ENCODE data around the gene CAPNS2. TPM values are rescaled to one million over a fixed set of nuclear protein-coding genes. Genes with fewer than 3 reads are reported as not detected.

The CAPNS2 gene
- total RNA-seq, 1 donor from 2014 or later = 0.35 TPM

- Mint-ChIP-seq H3K4me1 (ENCODE audit: low read depth) (no peaks in the 10 kb centered on the region), H3K27ac (ENCODE audit: unreplicated experiment) (no peak overlapping the region), H3K36me3 (ENCODE audit: low read depth) (peaks cover 8% of the 10 kb centered on the region), H3K9me3 (ENCODE audit: low read depth) (no peaks in the 10 kb centered on the region), H3K27me3 (ENCODE audit: low read depth) (no peaks in the 10 kb centered on the region), H3K4me3 (ENCODE audit: unreplicated experiment) (no peak overlapping the region)
- TF ChIP-seq CTCF (IDR thresholded peaks at IDR 0.05) = no peak
- DNase-seq (ENCODE audit: low spot score) = no peak
These were observed 9.9 kb downstream of the CAPNS2 start for GRCh38 chr16:55576384-55576783.

- no peaks in the 10 kb centered on the region for H3K9me3 Mint-ChIP-seq (ENCODE audit: low read depth)
- H3K4me3 Mint-ChIP-seq (ENCODE audit: unreplicated experiment) = no peak overlapping the region
- H3K4me1 Mint-ChIP-seq (ENCODE audit: low read depth) = no peaks in the 10 kb centered on the region
- H3K27ac Mint-ChIP-seq (ENCODE audit: unreplicated experiment) = no peak overlapping the region
- no peaks in the 10 kb centered on the region for H3K27me3 Mint-ChIP-seq (ENCODE audit: low read depth)
- H3K36me3 Mint-ChIP-seq (ENCODE audit: low read depth) = peaks cover 10% of the 10 kb centered on the region
- DNase-seq (ENCODE audit: low spot score) = no peak
- no peak for TF ChIP-seq CTCF (IDR thresholded peaks at IDR 0.05)
These were observed 11.4 kb downstream of the CAPNS2 start for GRCh38 chr16:55577887-55578286.

DNA sequence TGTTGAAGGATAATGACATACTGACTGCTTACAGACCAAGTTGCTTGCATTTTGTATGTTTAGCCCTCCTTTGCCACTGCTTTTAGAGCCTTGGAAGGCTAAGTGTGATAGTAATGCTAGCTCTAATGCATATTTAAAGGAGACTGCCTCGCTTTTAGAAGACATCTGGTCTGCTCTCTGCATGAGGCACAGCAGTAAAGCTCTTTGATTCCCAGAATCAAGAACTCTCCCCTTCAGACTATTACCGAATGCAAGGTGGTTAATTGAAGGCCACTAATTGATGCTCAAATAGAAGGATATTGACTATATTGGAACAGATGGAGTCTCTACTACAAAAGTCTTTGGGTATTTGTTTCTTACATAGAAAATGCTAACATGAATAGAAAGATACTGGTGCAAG, 19.1 kb downstream of the CAPNS2 start:
- Mint-ChIP-seq H3K27me3 (ENCODE audit: low read depth) (no peaks in the 10 kb centered on the region), H3K27ac (ENCODE audit: unreplicated experiment) (no peak overlapping the region), H3K4me3 (ENCODE audit: unreplicated experiment) (no peak overlapping the region), H3K36me3 (ENCODE audit: low read depth) (peaks cover 4% of the 10 kb centered on the region), H3K4me1 (ENCODE audit: low read depth) (no peaks in the 10 kb centered on the region), H3K9me3 (ENCODE audit: low read depth) (no peaks in the 10 kb centered on the region)
- TF ChIP-seq CTCF (IDR thresholded peaks at IDR 0.05) = no peak
- DNase-seq (ENCODE audit: low spot score) = no peak

GRCh38 chr16:55588799-55589198, 22.3 kb downstream of the CAPNS2 start:
- no peak overlapping the region for H3K4me3 Mint-ChIP-seq (ENCODE audit: unreplicated experiment)
- no peak overlapping the region for H3K27ac Mint-ChIP-seq (ENCODE audit: unreplicated experiment)
- H3K9me3 Mint-ChIP-seq (ENCODE audit: low read depth) = no peaks in the 10 kb centered on the region
- H3K4me1 Mint-ChIP-seq (ENCODE audit: low read depth) = no peaks in the 10 kb centered on the region
- no peak for TF ChIP-seq CTCF (IDR thresholded peaks at IDR 0.05)
- no peaks in the 10 kb centered on the region for H3K36me3 Mint-ChIP-seq (ENCODE audit: low read depth)
- H3K27me3 Mint-ChIP-seq (ENCODE audit: low read depth) = peaks cover 13% of the 10 kb centered on the region
- no peak for DNase-seq (ENCODE audit: low spot score)

GRCh38 chr16:55592306-55592705, 25.8 kb downstream of the CAPNS2 start:
- no peak for DNase-seq (ENCODE audit: low spot score)
- Mint-ChIP-seq H3K27ac (ENCODE audit: unreplicated experiment) (no peak overlapping the region), H3K4me3 (ENCODE audit: unreplicated experiment) (no peak overlapping the region), H3K36me3 (ENCODE audit: low read depth) (no peaks in the 10 kb centered on the region), H3K9me3 (ENCODE audit: low read depth) (no peaks in the 10 kb centered on the region), H3K4me1 (ENCODE audit: low read depth) (no peaks in the 10 kb centered on the region), H3K27me3 (ENCODE audit: low read depth) (peaks cover 30% of the 10 kb centered on the region)
- TF ChIP-seq CTCF (IDR thresholded peaks at IDR 0.05) = no peak

All from chondrocyte (in vitro differentiated cells).